Forelimb muscle (tissue), 1 donor: ENCODE results near the gene KDM4B. TPM values are rescaled to one million over a fixed set of nuclear protein-coding genes. Genes with fewer than 3 reads are reported as not detected.

Source experiments
- DNase-seq: peaks from one replicate; pipeline ENCODE4 v3.0.0-alpha.2; 2013; ENCODE audit warnings: low read depth
- polyA plus RNA-seq: library from polyadenylated mRNA; unstranded; fragments of 120-200 nt; gene quantifications from one replicate; pipeline ENCODE4 v1.2.1, GENCODE V29; 2013; ENCODE audit not compliant: insufficient read length

The KDM4B gene
- polyA plus RNA-seq, 1 donor = 19.8 TPM

- DNase-seq = no peak
These were observed 80.0 kb downstream of the KDM4B start for GRCh38 chr19:5048727-5049553.

DNA sequence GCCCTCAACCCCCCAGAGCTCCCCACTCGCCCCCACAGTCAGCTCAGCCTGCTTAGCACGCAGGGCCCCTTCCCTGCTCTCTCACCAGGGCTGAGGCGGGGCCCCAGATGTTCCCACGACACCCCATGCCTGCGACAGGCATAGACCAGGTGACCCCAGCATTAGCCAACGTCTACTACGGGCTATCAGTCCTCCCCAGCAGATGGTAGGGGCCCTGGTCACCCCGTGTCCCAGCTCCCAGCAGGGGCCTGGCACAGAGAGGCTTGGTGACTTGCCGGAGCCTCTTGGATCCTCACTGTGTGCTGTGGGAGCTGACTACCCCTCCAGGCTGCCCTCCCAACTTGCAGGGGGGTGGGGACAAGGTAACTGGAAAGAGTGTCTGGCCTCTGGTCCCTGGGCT, 80.6 kb downstream of the KDM4B start:
- no peak for DNase-seq

GRCh38 chr19:5050067-5050656, 81.2 kb downstream of the KDM4B start:
- no peak for DNase-seq

GRCh38 chr19:5050905-5051304, 82.0 kb downstream of the KDM4B start:
- DNase-seq = no peak

- no peak for DNase-seq
These were observed 82.7 kb downstream of the KDM4B start for GRCh38 chr19:5051619-5052018.

DNA sequence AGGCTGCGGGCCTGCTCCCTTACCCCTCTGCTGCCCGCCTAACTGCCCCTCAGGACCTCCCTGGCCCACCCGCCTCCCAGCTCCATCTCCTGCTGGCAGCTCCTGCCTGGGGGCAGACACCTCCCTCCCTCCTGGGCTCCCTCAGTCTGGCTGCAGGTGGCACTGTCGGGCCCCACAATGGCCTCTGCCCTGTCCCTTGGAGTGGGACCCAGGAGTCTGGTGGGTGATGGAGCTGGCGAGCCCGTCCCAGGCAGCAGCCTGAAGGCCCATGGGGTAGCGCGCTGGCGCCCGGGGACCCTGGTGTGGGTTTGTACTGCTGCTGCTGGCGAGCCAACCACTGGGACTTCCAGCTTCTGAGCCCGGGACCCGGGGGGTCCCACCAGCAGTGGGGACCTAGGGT, 83.6 kb downstream of the KDM4B start:
- DNase-seq = no peak

DNA sequence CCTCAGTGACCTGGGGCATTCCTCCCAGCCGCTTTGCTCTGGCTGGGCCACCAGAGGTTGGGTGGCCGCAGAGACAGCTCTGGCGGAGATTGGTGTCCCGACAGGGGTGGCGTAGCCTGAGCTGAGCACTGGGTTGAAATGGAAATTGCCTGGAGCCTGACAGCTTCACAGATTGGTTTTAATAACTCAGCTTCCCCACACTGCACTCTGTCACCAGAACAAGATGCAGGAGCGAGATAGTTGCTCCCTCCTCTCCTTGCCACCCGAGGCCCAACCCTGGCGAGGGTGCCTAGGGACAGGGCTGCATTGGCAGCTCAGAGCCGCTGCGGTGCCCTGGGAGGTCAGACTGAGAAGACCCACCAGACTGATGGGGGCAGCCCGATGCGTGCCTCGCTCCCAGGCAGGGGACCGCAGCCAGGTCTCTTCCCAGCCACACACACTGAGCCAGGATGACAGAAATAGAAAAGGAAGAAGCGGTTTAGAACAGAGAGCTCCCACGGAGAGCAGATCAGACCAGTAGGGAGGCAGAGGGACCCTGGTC, 84.1 kb downstream of the KDM4B start:
- no peak for DNase-seq

DNA sequence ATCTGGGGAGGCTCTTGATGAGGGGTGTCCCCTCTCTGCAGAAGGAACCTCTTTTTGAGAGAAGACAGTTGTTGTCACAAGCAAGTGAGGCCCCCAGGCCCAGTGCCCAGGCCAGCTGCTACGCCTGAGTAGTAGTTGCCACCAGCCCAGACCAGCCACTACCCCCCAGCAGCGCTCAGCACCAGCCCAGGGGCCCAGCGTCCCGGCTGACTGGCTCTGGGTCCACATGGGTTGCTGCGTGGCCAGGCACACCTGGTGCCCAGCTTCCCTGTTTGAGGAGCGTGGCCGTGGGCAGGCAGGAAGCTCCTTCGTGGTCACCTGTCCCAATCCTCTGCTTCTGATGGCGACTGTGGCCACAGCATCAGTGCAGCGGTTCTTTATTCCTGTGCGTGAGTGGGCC, 84.7 kb downstream of the KDM4B start:
- no peak for DNase-seq

DNA sequence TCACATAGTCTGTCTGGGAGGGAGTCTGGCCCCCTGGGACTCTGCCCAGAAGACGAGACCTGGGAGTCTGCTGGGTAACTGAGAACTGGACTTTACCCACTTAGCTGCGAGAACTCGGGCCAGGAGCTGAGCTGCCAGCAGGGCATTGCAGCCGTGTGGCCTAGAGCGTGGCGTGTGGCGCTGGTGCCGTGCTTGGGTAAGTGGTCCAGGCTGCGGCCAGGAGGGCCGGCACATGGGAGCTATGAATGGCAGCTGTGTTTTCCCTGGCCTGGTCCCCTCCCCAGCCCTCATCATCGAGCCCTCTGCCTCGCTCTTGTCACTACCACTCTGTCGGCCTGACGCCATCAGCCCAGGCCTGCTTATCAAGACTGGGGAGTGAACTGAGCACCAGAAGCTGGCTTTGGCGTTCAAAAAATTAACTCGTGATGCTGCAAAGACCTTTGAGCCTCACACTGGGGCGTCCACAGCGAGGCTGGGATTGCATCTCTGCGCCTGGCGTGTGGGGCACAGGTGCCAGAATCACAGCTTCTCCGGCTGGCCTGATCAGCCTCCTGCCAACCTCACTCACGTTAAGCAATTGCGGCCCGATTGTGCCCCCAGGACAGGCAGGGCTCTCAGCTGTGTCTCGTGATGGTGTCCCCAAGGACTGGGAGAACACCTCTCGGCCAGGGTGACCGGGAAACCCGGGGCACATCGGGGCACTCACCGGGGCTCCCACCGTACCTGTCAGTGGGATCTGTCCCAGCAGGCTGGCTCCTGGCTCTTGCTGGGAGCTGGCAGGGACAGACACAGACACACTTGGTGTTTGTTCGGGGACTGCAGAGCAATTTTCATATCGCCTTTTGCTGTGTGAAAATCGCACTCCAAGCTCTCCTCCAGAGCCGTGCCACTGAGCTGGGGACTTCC, 85.9 kb downstream of the KDM4B start:
- DNase-seq = no peak

DNA sequence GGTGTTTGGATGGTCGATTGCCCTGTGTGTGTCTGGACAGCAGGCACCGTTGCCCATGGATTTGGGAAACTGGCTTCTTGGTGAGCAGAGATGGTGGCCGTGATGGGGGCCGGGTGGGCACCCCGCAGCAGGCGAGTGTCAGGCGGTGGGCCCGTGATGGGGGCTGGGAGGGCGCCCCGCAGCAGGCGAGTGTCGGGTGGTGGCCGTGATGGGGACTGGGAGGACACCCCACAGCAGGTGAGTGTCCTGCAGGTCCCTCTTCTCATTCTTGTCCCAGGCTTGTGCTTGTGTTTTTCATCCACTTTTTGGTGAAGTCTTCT, 86.5 kb downstream of the KDM4B start:
- DNase-seq = no peak

DNA sequence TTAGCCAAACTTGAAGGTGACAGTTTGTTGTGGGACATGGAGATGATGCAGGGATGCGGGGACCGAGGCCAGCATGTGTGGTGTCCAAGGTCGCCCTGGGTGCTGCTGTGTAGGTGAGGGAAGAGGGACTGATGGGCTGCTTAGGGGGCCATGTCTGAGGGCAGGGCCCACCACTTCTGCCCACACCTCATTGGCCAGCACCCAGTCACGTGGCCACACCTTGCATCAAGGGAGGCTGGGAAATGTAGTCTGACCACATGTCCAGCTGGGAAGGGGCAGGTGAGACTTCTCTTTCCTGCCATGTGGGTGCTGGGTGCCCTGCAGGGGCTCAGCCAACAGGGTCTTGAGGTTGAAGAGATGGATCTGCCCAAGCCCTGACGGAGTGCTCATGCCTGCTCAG, 88.9 kb downstream of the KDM4B start:
- no peak for DNase-seq

GRCh38 chr19:5058521-5059212, 89.8 kb downstream of the KDM4B start:
- DNase-seq = no peak

- no peak for DNase-seq
These were observed 90.3 kb downstream of the KDM4B start for GRCh38 chr19:5059213-5059574.

GRCh38 chr19:5059793-5060192, 90.9 kb downstream of the KDM4B start:
- DNase-seq = no peak

- no peak for DNase-seq
These were observed 93.3 kb downstream of the KDM4B start for GRCh38 chr19:5062195-5062594.

GRCh38 chr19:5062799-5063198, 93.9 kb downstream of the KDM4B start:
- DNase-seq = no peak

DNA sequence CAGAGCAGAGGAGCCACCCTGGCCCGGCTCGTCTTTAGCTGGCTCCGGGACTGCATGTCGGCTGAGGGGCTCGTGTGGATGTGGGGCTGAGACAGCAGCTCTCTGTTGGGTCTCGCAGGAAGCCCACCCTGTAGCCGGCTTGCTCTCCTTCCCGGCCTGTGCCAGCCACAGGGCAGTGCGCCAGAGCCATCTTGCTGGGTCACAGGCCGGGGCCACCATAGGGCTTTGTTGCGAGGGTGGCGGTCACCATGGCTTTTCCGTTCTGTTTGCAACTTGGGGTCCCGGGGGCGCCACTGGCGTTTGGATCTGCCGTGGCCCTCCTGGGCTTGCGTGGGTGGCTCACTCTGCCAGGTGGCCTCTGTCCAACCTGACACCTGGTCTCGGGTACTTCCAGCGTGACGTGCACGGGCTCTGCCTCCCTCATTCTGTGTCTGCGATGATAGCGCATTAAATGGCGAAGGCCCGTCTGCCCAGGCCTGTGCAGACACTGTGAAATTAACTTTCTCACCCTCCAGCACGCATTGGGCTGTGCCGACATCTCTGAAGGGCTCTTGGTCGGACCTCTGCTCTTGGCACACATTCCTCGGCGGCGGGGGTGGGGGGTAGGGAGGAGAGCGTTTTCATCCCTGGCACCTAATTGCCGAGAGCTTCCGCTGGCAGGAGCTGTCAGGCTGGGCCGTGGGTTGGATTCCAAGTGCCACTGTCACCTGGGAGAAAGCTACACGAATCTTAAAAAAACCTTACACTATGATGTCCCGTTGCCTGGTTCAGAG, 95.1 kb downstream of the KDM4B start:
- no peak for DNase-seq

DNA sequence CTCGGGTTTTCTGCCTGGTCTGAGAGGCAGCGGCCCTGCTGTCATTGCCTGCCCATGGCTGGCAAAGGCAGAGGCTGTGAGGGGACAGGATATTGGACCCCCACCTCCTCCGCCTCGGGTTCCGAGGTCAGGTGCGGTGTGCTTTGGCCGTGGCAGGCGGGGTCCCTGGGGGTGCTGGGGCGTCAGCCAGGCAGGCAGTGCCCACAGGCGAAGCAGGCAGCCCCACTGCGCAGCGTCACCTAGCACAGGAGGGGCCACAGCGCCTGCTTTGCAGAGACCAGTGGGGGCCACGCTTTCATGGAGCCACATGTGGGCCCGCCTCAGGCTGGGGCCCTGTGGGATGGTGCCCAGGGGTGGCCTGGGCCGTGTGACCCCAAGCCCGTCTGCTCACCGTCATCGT, 96.0 kb downstream of the KDM4B start:
- DNase-seq = no peak

DNA sequence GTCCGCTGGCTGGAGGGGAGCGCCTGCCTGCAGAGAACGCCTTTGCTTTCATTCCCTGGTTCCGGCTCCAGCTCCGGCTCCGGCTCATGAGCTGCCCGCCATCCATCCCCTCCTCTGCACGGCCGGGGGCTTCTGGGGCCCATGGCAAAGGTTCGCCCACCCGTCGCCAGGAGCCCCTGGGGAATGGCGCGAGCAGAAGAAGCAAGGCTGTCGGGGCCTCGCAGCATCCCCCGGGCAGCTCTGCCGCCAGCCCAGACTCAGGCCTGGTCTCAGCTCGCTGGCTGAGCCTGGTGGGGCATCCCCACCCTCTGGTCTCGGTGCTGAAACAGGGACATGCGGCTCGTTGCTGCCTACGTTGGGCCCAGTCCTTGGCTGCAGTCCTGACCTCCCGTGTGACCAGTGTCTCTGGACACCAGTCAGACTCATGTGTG, 96.8 kb downstream of the KDM4B start:
- DNase-seq = no peak

DNA sequence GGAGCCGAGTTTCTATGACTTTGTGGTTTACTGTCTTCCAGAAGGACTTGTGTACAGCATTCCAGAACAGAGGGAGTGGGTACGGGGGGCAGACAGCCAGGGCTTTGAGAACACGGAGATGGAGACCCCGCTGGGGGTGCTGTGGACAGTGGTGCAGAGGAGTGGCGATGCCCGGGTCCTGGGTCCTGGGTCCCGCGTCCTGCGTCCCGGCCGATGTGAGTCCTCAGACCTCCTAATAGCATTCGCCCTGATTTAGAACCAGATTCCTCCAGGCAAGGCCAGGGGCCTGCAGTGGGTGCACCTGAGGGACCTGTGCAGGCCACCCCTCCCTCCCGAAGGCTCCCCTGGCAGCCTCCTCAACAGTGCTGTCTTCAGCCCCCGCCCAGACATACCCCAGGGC, 97.9 kb downstream of the KDM4B start:
- no peak for DNase-seq

DNA sequence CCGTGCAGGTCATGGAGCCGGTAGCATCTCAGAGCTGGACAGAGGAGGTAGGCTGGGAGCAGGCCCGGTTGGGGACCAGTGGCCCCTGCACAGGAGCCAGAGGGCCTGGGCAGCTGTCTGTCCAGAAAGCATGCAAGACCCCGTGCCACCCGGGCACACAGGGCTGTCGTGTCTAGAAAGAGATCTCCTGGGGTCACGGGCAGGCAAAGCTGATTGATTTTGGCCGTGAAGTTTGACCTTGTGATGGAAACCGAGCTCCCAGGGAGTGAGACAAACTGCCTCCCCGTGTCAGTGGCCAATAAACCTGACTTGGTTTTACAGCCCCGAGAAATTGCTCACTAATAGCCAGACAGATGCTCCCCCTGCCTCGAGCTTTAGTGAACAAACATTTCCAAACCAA, 98.8 kb downstream of the KDM4B start:
- no peak for DNase-seq
